Esophagus (tissue), 2 donors: ENCODE data around the gene WHRN. TPM values are rescaled to one million over a fixed set of nuclear protein-coding genes. Genes with fewer than 3 reads are reported as not detected.

Source experiments
- H3K27ac ChIP-seq, 2 donors: one replicate each; pipeline ENCODE4 v1.5.1; 2013; ENCODE audit warnings: low read depth in 2 of 2, mild to moderate bottlenecking in 2 of 2, inconsistent platforms in 1 of 2, low read length in 1 of 2, moderate library complexity in 1 of 2
- H3K27me3 ChIP-seq, 2 donors: one replicate each; pipeline ENCODE4 v1.6.1; 2013; ENCODE audit warnings: low read length in 2 of 2, control low read depth in 1 of 2, mild to moderate bottlenecking in 1 of 2; ENCODE audit not compliant: insufficient read depth in 2 of 2, control insufficient read depth in 1 of 2
- H3K36me3 ChIP-seq, 2 donors: one replicate each; pipeline ENCODE4 v1.6.1; 2013; ENCODE audit warnings: low read length in 1 of 2; ENCODE audit not compliant: control insufficient read depth in 2 of 2, insufficient read depth in 2 of 2
- H3K4me1 ChIP-seq, 2 donors: one replicate each; pipeline ENCODE4 v1.6.1; 2013; ENCODE audit warnings: low read length in 1 of 2; ENCODE audit not compliant: control insufficient read depth in 2 of 2, insufficient read depth in 2 of 2
- H3K4me3 ChIP-seq, 2 donors: one replicate each; pipeline ENCODE4 v1.5.1; 2013; ENCODE audit warnings: low read length in 2 of 2, mild to moderate bottlenecking in 2 of 2, low read depth in 1 of 2, moderate library complexity in 1 of 2
- H3K9me3 ChIP-seq, 2 donors: one replicate each; pipeline ENCODE4 v1.6.1; 2013; ENCODE audit warnings: mild to moderate bottlenecking in 2 of 2, low read depth in 1 of 2, low read length in 1 of 2, moderate library complexity in 1 of 2; ENCODE audit not compliant: control insufficient read depth in 2 of 2, insufficient read depth in 1 of 2
- WGBS, 2 donors: extraction: QIAGEN DNeasy Blood & Tissue Kit; methylation state at CpG; one replicate each; pipeline ENCODE4 v1.1.7; 2013; 5-methylcytosine and 5-hydroxymethylcytosine counted together
- polyA plus RNA-seq, 2 donors: library from polyadenylated mRNA; stranded (reverse); fragments of 200-250 nt; gene quantifications; one replicate each; pipeline ENCODE4 v1.2.3, GENCODE V29; 2013
- donor health status: healthy with polysubstance abuse.
- donor health status: Bipolar disorder and iron deficiency.

WHRN gene
- polyA plus RNA-seq, 2 donors = 3.4 to 7.6 TPM

DNA sequence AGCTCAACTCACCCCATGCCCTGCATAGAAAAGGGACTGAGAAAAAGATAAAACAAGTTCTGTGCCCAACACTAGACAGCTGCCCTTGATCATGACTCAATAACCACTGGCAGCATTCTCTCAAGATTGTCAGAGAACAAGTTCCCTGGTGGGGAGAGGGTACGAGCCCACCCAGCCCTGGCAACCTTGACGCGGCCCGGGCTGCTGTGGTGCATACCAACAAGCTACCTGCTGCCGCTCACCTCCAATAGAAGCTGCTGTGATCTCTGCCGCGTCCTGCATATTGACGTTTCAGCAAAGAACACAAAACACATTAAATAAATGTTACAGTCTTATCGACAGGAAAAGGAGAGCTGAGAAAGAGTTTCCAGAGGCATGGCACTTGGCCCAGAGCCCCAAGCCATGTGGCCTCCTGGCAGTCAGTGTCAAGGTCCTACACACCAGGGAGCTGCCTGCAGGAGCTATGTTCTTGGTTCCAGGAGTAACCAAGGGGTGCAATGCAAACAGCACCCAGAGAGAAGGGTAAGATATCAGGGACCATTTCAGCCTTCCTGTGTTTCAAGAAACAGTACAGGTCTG lies 28.3 kb downstream of the WHRN start:
- Histone ChIP-seq H3K36me3 (peaks cover 0 to 2% of the 10 kb centered on the region in 2 donors), H3K4me1 (peaks cover 0 to 6% of the 10 kb centered on the region in 2 donors), H3K27me3 (no peaks in the 10 kb centered on the region), H3K9me3 (no peaks in the 10 kb centered on the region), H3K4me3 (no peak overlapping the region), H3K27ac (no peak overlapping the region)
- 71 to 93% methylated on average over 9 of the region's 9 CpGs for WGBS, 2 donors

DNA sequence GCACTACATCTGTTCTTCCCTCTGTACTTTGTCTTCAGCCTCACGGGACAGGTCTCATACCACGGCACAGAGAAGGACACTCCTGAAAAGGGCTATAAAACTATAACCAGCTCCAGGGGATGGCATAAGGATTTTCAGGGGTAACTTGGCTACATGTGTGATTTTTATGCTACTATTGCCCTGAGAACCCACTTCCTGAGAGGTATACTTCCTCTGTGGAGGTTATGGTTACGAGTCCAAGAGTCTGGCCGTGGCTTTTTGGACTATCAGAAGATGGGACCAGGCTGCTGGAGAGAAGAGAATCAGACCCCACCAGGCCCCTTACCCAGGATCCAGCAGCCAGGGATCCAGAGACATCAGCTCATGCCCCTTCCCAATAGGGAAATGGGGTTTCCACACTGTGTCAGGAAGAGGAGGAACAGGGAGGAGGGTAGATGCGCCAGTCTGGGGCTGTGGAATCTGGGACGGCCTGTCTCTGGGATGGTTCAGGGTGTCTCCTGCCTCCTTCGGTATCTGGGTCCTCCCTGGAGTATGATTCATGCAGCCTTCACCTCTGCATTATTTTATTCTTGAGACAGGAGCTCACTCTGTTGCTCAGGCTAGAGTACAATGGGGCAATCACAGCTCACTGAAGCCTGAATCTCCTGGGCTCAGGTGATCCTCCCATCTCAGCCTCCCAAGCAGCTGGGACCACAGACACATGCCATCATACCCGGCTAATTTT lies 29.7 kb downstream of the WHRN start:
- 55 to 61% methylated on average over 8 of the region's 8 CpGs for WGBS, 2 donors

GRCh38 chr9:114474425-114474824 lies 30.8 kb downstream of the WHRN start:
- Histone ChIP-seq H3K27me3 (no peaks in the 10 kb centered on the region), H3K4me3 (no peak overlapping the region), H3K4me1 (peaks cover 0 to 7% of the 10 kb centered on the region in 2 donors), H3K36me3 (peaks cover 0 to 4% of the 10 kb centered on the region in 2 donors), H3K27ac (no peak overlapping the region), H3K9me3 (no peaks in the 10 kb centered on the region)
- WGBS, 2 donors = 83% methylated on average over 1 of the region's 1 CpG

More for the DNA sequence above, 29.7 kb downstream of the WHRN start:
- no peaks in the 10 kb centered on the region for H3K27me3 ChIP-seq
- H3K4me3 ChIP-seq = no peak overlapping the region
- H3K36me3 ChIP-seq = peaks cover 0 to 2% of the 10 kb centered on the region in 2 donors
- H3K4me1 ChIP-seq = peaks cover 0 to 7% of the 10 kb centered on the region in 2 donors
- no peaks in the 10 kb centered on the region for H3K9me3 ChIP-seq
- no peak overlapping the region for H3K27ac ChIP-seq

DNA sequence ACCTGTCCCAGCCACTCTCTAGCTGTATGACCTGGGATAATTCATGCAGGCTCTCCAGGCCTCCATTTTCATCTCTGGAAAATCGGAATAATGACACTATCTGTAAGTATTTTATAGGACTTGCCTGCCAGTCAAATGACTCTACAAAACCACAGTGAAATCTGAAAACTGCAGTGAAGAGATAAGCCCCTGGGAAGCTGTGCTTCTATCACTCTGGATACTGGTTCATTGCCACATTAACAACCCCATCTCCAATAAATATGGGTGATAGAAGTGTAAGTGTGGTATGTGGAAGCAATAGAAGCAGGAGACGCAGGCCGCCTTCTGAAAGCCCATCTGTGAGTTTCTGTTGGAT lies 31.8 kb downstream of the WHRN start:
- Histone ChIP-seq H3K9me3 (no peaks in the 10 kb centered on the region), H3K4me3 (no peak overlapping the region), H3K27me3 (no peaks in the 10 kb centered on the region), H3K4me1 (peaks cover 0 to 7% of the 10 kb centered on the region in 2 donors), H3K27ac (peak overlapping the region in 1 of 2 donors; percentile 6), H3K36me3 (peaks cover 0 to 7% of the 10 kb centered on the region in 2 donors)
- WGBS, 2 donors = 87 to 93% methylated on average over 3 of the region's 3 CpGs

GRCh38 chr9:114472765-114473446 lies 32.4 kb downstream of the WHRN start:
- H3K4me3 ChIP-seq = no peak overlapping the region
- peak overlapping the region; percentile 6 to 53 for H3K27ac ChIP-seq
- H3K4me1 ChIP-seq = peaks cover 0 to 7% of the 10 kb centered on the region in 2 donors
- no peaks in the 10 kb centered on the region for H3K9me3 ChIP-seq
- H3K27me3 ChIP-seq = no peaks in the 10 kb centered on the region
- peaks cover 0 to 7% of the 10 kb centered on the region in 2 donors for H3K36me3 ChIP-seq
- WGBS, 2 donors = 51 to 63% methylated on average over 12 of the region's 12 CpGs

DNA sequence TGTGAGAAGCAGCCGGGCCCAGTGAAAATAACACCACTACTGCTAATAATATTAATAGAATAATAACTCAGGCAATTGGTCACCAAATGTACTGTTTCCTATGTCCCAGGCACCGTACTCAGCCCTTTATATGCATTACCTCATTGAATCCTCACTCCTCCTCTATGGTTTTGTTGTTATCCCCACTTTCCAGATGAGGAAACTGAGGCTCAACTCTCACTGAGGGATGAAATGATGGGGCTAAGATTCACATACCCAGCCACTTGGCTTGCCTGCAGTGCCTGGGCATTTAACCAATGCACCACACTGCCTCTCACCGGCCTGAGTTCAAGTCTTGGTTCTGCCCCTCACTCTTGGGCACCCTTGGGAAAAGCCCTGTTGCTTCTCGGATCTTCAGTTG lies 34.1 kb downstream of the WHRN start:
- H3K4me3 ChIP-seq = no peak overlapping the region
- peaks cover 0 to 5% of the 10 kb centered on the region in 2 donors for H3K36me3 ChIP-seq
- WGBS, 2 donors = 88 to 95% methylated on average over 4 of the region's 4 CpGs
- no peaks in the 10 kb centered on the region for H3K9me3 ChIP-seq
- no peak overlapping the region for H3K27ac ChIP-seq
- H3K27me3 ChIP-seq = no peaks in the 10 kb centered on the region
- peaks cover 0 to 7% of the 10 kb centered on the region in 2 donors for H3K4me1 ChIP-seq

DNA sequence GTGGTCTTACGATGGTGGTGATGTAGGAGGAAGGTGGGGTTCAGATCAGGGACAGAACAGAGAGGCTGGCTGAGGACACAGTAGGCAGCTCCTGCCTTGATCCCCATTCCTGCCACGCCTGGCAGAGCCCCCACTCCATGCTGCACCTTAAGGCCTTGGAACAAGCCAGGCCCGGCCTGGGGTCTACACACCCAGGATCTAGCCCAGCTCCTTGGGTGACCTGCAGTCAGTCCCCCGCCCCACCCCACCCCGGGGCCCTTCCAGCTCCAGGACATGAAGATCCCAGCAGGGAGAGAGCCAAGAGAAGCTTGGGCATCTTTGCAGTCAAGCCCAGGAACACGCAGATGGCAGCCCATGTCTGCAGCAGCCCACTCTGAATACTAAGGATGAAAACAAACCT lies 34.7 kb downstream of the WHRN start:
- Histone ChIP-seq H3K4me1 (peaks cover 0 to 7% of the 10 kb centered on the region in 2 donors), H3K4me3 (no peak overlapping the region), H3K27ac (no peak overlapping the region), H3K9me3 (no peaks in the 10 kb centered on the region), H3K27me3 (no peaks in the 10 kb centered on the region), H3K36me3 (peaks cover 0 to 5% of the 10 kb centered on the region in 2 donors)
- WGBS, 2 donors = 91 to 92% methylated on average over 6 of the region's 6 CpGs

DNA sequence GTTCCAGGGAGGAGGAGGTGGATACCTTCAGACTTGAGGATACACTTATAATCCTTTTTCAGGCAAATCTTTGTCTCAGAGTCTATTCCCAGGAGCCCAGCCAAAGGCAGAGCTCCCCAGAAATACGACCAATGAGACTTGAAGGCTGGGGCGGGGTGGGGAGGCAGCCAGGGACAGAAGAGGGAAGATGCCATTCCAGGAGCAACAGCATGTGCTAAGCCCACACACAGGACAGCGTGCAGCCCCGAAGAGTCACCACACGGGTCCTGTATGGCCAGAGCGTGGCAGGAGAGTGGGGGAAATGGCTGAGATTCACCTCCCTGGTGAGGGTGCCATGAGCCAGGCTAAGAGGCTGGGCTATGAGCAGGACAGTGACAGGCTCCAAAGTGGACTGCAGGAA lies 35.2 kb downstream of the WHRN start:
- Histone ChIP-seq H3K4me1 (peaks cover 0 to 7% of the 10 kb centered on the region in 2 donors), H3K27ac (no peak overlapping the region), H3K9me3 (no peaks in the 10 kb centered on the region), H3K27me3 (no peaks in the 10 kb centered on the region), H3K4me3 (no peak overlapping the region), H3K36me3 (peaks cover 0 to 5% of the 10 kb centered on the region in 2 donors)
- whole genome bisulfite sequencing, 2 donors = 92 to 93% methylated on average over 6 of the region's 6 CpGs

DNA sequence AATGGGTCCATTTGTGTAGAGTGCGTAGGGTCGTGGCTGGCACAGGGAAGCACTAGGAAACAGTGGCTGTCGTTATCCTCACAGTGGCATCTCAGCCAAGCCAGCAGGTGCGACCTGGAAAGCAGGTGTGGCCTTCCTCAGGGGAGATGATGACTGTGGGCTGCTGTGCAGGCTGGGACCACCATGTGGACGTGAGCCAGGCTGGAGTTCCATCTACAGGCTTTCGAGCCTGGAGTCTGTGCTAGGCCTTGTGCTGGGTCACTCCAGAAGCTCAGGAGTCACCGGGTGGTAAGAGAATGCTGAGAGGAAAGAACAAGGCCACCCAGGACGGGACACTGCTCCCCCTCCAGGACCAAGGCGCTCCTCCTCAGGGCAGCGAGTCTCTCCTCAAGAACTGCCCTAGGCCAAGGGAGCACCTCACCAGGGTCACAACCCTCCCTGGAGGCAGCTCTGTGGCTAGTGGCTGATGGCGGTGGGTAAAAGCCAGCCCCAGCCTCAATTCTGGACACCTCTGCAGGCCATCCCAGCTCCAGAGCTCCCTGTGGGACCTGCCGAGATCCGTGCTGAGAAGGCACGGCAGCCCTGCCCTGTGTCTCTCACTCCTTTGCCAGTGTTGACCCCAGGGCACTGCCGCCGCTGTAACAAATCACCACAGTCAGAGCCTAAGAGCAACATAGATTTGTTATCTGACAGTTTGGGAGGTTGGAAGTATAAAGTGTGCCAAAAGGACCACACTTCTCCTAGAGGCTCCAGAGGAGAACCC lies 36.0 kb downstream of the WHRN start:
- H3K36me3 ChIP-seq = peaks cover 0 to 5% of the 10 kb centered on the region in 2 donors
- peaks cover 0 to 7% of the 10 kb centered on the region in 2 donors for H3K4me1 ChIP-seq
- H3K27me3 ChIP-seq = no peaks in the 10 kb centered on the region
- WGBS, 2 donors = 94 to 95% methylated on average over 16 of the region's 16 CpGs
- no peak overlapping the region for H3K27ac ChIP-seq
- H3K9me3 ChIP-seq = no peaks in the 10 kb centered on the region
- no peak overlapping the region for H3K4me3 ChIP-seq
